HUDEP-2 (cell line): ENCODE data around the gene PTCD1.

Experiments
- DNase-seq, 76 experiments: peaks; one replicate each; lab custom pipeline; 2025; ENCODE audit not compliant: unreplicated experiment in 76 of 76; lab: John Stamatoyannopoulos, UW

Gene PTCD1

GRCh38 chr7:99373091-99374066 is 65.2 kb downstream of the PTCD1 start:
- DNase-seq, result no peak

GRCh38 chr7:99372275-99373090 is 66.1 kb downstream of the PTCD1 start:
- DNase-seq, result no peak

- DNase-seq, result no peak
Measured at GRCh38 chr7:99371376-99371920, 67.2 kb downstream of the PTCD1 start.

GRCh38 chr7:99369767-99370391 is 68.7 kb downstream of the PTCD1 start:
- peak in 11 of 76 experiments; percentile 6 to 44 (median 27) for DNase-seq

GRCh38 chr7:99368750-99369389 is 69.7 kb downstream of the PTCD1 start:
- DNase-seq, result no peak
